ENCODE measurements around the gene LBH.

DNA sequence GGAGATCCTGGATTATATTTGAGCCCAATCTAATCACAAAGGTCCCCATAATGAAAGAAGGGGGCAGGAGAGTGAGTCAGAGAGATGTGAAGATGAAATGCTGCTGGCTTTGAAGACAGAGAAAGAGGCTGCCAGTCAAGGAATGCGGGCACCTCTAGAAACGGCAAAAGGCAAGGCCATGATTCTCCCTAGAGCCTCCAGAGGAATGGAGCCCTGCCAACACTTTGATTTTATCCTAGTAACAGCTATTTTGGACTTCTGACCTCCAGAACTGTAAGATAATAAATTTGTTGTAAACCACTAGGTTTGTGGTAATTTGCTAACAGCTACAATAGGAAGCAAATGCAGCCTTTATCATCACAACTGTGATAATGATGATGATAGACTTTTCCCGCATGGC lies 32.9 kb downstream of the LBH start:
- TF ChIP-seq, protein P1, sequence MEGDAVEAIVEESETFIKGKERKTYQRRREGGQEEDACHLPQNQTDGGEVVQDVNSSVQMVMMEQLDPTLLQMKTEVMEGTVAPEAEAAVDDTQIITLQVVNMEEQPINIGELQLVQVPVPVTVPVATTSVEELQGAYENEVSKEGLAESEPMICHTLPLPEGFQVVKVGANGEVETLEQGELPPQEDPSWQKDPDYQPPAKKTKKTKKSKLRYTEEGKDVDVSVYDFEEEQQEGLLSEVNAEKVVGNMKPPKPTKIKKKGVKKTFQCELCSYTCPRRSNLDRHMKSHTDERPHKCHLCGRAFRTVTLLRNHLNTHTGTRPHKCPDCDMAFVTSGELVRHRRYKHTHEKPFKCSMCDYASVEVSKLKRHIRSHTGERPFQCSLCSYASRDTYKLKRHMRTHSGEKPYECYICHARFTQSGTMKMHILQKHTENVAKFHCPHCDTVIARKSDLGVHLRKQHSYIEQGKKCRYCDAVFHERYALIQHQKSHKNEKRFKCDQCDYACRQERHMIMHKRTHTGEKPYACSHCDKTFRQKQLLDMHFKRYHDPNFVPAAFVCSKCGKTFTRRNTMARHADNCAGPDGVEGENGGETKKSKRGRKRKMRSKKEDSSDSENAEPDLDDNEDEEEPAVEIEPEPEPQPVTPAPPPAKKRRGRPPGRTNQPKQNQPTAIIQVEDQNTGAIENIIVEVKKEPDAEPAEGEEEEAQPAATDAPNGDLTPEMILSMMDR (optimal IDR thresholded peaks at IDR 0.05 in 1 of 3, IDR thresholded peaks at IDR 0.05 in 1 of 3, conservative IDR thresholded peaks at IDR 0.05 in 1 of 3; ENCODE audit: extremely low read depth in 1 of 3, insufficient read depth in 2 of 3, low read length in 3 of 3), result no peak
- no peak for TF ChIP-seq EZH2 (IDR thresholded peaks at IDR 0.05; ENCODE audit: low read length)
